IPS-18c (cell line): ENCODE measurements around the gene KCNK4.
"Not testable (repeated sequence)": the region's sequence is repeated elsewhere in the genome, so short reads cannot be mapped to it uniquely, and the experiment has no call there.

ENCODE experiments used
- H3K4me3 ChIP-seq: 2 replicates; pipeline ENCODE4 v1.7.0; 2013; ENCODE audit warnings: low read depth, mild to moderate bottlenecking, low read length, moderate library complexity; ENCODE audit not compliant: insufficient read depth
- H3K9me3 ChIP-seq: one replicate; pipeline ENCODE4 v1.6.1; 2013; ENCODE audit warnings: mild to moderate bottlenecking, low read length, moderate library complexity; ENCODE audit not compliant: control insufficient read depth, insufficient read depth

The KCNK4 gene

GRCh38 chr11:64296830-64297698, 6.0 kb downstream of the KCNK4 start:
- peaks cover 2% of the 10 kb centered on the region for H3K9me3 ChIP-seq
- no peak overlapping the region for H3K4me3 ChIP-seq

- Histone ChIP-seq H3K9me3 (peaks cover 2% of the 10 kb centered on the region), H3K4me3 (no peak overlapping the region)
Observed at GRCh38 chr11:64297699-64298358, 6.7 kb downstream of the KCNK4 start.

GRCh38 chr11:64298966-64299846, 8.1 kb downstream of the KCNK4 start:
- peaks cover 2% of the 10 kb centered on the region for H3K9me3 ChIP-seq
- peak overlapping the region; percentile 43 for H3K4me3 ChIP-seq

- peak within 1 kb of the TSS; percentile 43 for H3K4me3 ChIP-seq
- H3K9me3 ChIP-seq: peaks cover 2% of the 10 kb centered on the region
Observed at GRCh38 chr11:64299847-64300648, 8.9 kb downstream of the KCNK4 start, which contains the start of gene CATSPERZ. Gene CATSPERZ, plus strand, starts transcription at chr11:64300358. Its CDS starts 53 bp downstream, at chr11:64300411.

GRCh38 chr11:64303109-64304031, 12.3 kb downstream of the KCNK4 start:
- no peak overlapping the region for H3K4me3 ChIP-seq
- no peaks in the 10 kb centered on the region for H3K9me3 ChIP-seq

- Histone ChIP-seq H3K4me3 (peak overlapping the region; percentile 54; the same call in 1 of the 2 replicates), H3K9me3 (no peaks in the 10 kb centered on the region)
Observed at GRCh38 chr11:64304032-64304315, 12.9 kb downstream of the KCNK4 start.

GRCh38 chr11:64304316-64305072, 13.4 kb downstream of the KCNK4 start:
- no peaks in the 10 kb centered on the region for H3K9me3 ChIP-seq
- H3K4me3 ChIP-seq: peak overlapping the region; percentile 54

GRCh38 chr11:64305075-64305690, 14.1 kb downstream of the KCNK4 start, which contains the start of gene ESRRA:
Gene ESRRA, plus strand, starts transcription at chr11:64305524. Its CDS starts 1,656 bp downstream, at chr11:64307180.
- Histone ChIP-seq H3K4me3 (peak within 1 kb of the TSS; percentile 67), H3K9me3 (no peaks in the 10 kb centered on the region)

- peak overlapping the region; percentile 67 for H3K4me3 ChIP-seq
- H3K9me3 ChIP-seq: no peaks in the 10 kb centered on the region
Observed at GRCh38 chr11:64305691-64306562, 14.8 kb downstream of the KCNK4 start.

GRCh38 chr11:64306563-64306875, 15.4 kb downstream of the KCNK4 start:
- no peaks in the 10 kb centered on the region for H3K9me3 ChIP-seq
- peak overlapping the region; percentile 67 for H3K4me3 ChIP-seq

- H3K9me3 ChIP-seq: no peaks in the 10 kb centered on the region
- H3K4me3 ChIP-seq: peak overlapping the region; percentile 67
Observed at GRCh38 chr11:64306876-64307622, 15.9 kb downstream of the KCNK4 start.

GRCh38 chr11:64307795-64308194, 16.7 kb downstream of the KCNK4 start:
- H3K9me3 ChIP-seq, H3K4me3 ChIP-seq: not testable (repeated sequence)

- H3K9me3 ChIP-seq: no peaks in the 10 kb centered on the region
- H3K4me3 ChIP-seq: no peak overlapping the region
Observed at GRCh38 chr11:64312947-64313346, 21.8 kb downstream of the KCNK4 start.
